Activated CD8-positive, alpha-beta memory T cell treated with anti-CD3 and anti-CD28 coated beads for 36 hours (primary cell): Measurements from ENCODE around the gene ABHD10. TPM values are rescaled to one million over a fixed set of nuclear protein-coding genes. Genes with fewer than 3 reads are reported as not detected.

Experiments
- CTCF ChIA-PET: fragments of 350-600 bp; sonication (Branson Sonifier 250); formaldehyde crosslinking; loops from one replicate; lab custom pipeline; 2021; ENCODE audit warnings: antibody characterized with exemption; lab: Charles Lee
- POLR2A ChIA-PET: fragments of 350-600 bp; sonication (Branson Sonifier 250); formaldehyde crosslinking; loops from one replicate; lab custom pipeline; 2021; ENCODE audit warnings: antibody characterized with exemption; lab: Charles Lee
- total RNA-seq, 2 experiments: library from RNA; stranded (reverse); gene quantifications; one replicate each; pipeline ENCODE4 v1.2.3, GENCODE V29; 2021

Gene ABHD10
- total RNA-seq, 2 experiments from 2014 or later: 49.0 to 56.6 TPM

DNA sequence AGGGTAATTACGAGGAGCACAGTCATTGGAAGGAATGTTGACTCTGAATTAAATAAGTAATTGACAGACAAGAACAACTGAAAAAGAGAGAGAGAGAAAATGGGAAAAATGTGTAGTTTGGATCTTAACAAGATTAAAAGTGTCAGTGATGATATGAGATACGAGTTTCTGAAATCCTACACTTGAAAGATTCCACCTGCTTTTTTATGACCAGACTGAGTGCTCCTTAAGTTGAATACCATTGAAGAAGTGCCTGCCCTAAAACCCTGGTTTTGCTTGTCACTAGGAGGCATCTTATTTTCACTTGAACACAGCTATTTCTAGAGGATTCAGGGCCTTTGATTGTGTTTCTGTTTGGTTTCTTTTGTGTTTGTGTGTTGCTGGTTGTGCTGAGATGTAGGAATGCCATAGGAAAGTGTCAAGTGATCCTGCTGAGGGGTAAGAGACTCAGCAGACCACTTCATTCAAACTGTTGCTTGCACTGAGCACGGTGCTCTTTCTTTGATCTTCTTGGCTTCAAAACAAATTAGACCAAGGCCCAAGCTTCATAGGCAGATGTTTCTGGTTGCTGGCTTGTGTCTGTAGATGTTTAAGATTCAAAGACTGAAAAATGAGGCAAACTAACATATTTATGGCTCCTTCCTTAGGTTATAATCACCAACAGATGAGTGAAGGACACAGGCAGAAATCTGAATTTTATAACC, 17.2 kb upstream of the ABHD10 start:
- POLR2A ChIA-PET: no interaction called here
- CTCF ChIA-PET: no interaction called here

DNA sequence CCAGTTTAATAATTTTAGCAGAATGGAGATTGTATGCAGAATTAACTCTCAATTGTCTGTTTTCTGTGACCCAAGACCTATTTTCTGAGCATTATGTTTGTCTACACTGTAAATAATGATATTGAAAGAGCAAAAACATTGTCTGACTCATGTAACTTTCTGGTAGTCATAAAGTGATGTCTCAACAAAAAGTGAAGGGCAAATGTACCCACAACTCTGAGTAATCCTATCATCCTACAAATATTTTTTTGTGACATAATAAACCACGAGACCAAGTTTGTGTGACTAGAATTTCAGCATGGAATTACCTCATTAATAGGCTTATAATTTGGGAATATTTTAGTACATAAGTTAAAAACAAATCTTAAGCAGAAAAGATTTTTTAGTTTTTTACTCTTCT, 15.4 kb upstream of the ABHD10 start:
- ChIA-PET CTCF (interaction anchor here (0.7 kb wide), 2 partner anchors 88 to 640 kb away, joined by 3 to 4 read pairs; no protein-coding TSS in a partner anchor), POLR2A (no interaction called here)

DNA sequence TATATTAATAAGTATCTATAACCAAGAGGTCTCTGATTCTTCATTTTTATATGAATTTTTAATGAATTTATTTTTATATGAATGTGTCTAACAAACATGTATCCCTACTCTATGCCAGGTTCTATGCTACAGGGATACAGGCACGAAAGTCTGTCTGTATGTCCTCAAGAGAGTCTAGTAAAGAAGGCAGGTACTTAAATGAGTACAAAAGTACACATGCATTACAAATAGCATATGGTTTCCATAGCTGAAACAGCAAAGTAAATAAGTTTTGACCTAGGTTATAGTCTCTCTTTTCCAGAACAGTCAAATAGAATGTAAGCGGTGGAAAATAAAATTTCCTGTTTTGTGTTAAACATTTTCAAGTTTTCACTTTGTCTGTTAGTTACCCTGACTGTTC, 13.3 kb upstream of the ABHD10 start:
- ChIA-PET POLR2A (no interaction called here), CTCF (interaction anchor here (1.3 to 3.7 kb wide), 4 partner anchors 13 to 249 kb away, joined by 3 to 31 read pairs (median 11); partner anchors contain the start of gene ABHD10)

DNA sequence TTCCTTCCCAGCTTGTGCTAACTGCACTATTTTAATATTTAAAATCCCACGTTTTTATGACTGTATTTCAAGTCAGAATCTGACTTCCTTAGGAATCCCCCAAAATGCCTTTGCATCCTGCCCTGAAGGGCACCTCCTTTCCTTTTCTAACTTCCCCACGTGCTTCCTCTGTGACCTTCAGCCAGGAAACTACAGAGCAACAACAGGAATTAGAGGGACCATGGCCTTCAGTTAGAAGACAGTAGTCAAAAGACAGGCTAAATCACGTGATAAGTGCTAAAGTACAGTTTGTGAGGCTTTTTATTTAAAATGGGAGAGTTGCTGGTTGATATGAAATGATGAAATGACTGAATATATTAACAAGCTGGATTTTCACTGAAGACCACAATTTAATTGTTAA, 11.8 kb upstream of the ABHD10 start:
- POLR2A ChIA-PET: no interaction called here
- CTCF ChIA-PET: interaction anchor here (0.7 to 3.7 kb wide), 12 partner anchors 11 to 298 kb away, joined by 3 to 31 read pairs (median 6); partner anchors contain the start of gene ABHD10

DNA sequence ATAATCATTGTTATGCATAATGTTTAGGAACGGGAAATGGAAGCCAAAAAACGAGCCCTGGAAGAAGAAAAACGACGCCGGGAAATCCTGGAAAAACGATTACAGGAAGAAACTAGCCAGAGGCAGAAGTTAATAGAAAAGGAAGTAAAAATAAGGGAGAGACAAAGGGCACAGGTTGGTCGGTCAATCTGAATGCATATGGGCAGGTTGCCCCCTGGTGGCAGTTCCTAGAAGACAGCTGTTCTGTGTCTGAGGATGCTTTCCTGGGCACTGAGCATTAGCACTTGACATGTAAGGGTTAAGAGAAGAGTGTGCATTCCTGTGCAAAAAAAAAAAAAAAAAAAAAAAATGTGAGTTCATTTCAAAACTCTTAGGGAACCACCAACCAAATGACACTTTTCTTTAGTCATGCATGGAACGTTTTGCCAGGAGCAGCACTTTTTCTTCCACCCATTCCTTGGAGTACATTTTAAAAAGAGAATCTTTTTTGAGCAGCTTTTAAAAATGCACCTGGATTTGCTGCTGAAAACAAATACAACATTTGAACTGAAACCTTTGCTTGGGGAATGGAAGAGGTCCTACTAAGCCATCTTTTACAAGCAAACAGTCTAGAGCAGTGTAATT, 11.1 kb upstream of the ABHD10 start:
- CTCF ChIA-PET: interaction anchor here (0.6 to 3.7 kb wide), 14 partner anchors 10 to 390 kb away, joined by 3 to 31 read pairs (median 4); partner anchors contain the start of gene ABHD10
- POLR2A ChIA-PET: no interaction called here

DNA sequence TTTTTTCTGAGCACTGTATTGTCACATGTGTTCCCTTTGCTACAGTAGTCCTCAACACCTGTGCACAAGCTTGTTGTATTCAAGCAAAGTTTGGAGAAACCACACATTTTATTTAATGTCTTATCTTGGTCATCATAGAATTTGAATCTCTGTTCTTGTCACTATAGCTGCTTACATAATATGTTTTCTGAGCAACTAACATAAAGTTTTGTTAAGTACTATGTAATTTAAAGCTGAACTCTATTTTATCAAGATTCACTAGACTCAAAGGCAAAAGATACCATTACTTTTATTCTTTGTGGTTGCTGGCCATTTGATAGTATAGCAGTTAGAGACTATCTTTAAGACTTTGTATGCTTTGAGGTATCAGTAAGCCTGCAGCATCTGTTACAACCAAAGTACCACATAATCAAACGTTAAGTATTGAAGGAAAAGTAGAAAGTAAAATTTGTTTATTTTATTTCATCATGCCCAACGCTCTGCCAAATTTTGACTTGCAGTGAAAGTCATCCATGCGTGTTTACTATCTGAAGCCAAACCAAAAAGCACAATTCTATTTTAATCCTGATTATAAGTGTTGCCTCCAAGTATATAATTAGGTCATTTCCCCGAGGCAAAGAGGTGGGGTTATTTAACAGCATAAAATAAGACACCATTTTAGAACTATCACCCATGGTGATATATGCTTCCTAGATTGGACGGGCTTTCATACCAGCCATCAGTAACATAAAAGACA, 10.3 kb upstream of the ABHD10 start:
- ChIA-PET POLR2A (no interaction called here), CTCF (interaction anchor here (0.6 to 3.7 kb wide), 14 partner anchors 9 to 391 kb away, joined by 3 to 31 read pairs (median 4); partner anchors contain the start of gene ABHD10)

DNA sequence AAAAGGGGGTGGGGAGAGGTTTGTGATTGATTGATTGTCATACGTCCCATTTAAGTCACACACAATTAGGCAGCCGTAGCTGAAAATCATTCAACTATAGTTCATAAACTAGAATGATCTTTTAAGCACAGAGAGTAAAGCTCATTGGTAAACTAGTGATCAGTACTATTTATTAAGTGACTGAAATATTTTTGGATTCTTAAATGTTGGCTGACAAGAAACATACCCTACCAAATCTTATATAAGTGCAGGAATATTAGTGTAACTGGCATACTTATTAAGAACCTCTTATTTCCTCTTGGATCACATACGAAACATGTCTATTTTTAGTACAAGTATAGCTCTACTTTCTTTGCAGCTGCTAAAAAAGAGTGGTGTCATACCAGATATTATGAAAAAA, 8.4 kb upstream of the ABHD10 start:
- POLR2A ChIA-PET: no interaction called here
- CTCF ChIA-PET: interaction anchor here (0.7 to 1.4 kb wide), 2 partner anchors 43 to 110 kb away, joined by 3 to 4 read pairs; no protein-coding TSS in a partner anchor

DNA sequence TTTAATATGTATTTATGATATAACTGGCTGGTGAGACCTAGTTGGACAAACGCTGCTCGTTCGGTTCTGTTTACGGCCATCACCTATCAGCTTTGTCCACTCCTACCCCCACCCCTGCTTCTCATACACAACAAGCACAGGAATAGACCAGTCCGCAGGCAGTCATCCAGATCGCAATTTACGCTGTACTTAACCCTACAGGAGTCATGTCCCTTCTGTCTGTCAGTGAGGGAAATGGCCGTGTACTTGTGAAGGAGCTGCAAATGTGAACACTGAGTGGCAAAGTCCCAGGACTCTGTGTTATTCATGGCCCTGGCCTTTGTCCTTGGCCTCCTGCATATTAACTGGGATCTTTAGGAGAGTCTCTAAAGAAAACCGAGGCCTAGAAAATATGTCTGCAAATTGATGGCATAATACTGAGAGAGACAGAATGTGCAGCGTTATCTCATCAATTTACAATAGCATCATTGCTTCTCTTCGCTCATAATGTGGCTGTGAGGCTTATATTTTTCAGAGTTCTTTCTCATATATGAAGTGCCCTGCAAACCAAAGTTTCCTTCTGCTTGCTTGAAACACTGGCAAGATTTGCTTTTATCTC, 7.2 kb upstream of the ABHD10 start:
- POLR2A ChIA-PET: no interaction called here
- CTCF ChIA-PET: interaction anchor here (0.6 kb wide), 1 partner anchor 354 kb away, joined by 3 read pairs; no protein-coding TSS in a partner anchor

DNA sequence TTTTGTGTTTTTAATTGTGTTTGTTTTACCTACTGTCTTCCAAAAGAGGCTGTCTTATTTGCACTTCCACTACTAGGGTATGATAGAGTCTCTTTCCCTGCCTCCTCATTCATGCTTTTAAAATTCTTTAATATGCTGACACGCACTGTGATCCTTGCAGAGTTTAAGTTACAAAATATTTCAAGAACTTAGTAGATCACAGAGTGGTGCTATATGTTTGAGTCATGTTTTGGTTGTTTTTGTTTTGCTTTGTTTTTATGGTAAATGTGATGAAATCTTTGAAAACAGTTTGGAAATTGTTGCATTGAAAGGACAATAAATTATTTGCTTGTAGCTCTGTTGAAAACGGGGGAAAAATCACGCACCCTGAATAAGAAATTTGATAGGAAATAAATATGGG, 5.9 kb upstream of the ABHD10 start:
- POLR2A ChIA-PET: no interaction called here
- CTCF ChIA-PET: no interaction called here

DNA sequence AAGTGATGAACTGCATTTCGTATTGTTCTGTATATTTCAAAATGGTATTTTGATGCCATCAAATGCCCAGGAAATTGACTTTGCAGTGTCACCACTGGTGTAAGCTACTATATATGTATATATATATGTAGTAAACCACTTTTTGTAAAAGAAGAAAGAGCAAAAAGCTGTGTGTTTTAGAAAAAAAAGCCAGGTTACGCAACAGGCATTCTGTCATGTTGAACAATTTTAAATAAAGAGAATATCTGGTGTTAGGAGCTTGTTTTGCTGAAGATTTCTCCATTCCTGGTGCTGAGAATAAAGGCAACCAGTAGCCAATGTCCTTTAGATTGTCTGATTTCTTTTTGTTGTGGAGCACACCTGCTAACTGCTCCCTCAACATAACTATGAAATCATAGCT, 3.7 kb upstream of the ABHD10 start:
- POLR2A ChIA-PET: no interaction called here

DNA sequence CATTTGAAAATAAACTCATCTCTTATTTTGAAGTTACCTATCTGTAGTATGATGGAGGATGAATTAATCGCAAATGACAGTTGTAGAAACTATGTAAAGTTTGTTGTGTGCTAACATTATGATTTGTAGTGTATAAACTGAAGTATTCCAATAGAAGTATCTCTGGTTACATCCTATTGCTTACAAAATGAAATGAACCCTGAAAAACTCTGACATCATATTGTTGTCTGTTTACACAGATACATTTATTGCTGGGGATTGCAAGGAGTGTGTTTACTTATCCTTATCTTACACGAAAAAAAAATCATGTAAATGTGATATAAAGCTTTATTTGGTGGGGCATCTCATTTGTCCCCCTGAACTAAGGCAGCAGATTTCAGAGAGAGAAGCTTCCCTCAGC, 2.6 kb upstream of the ABHD10 start:
- ChIA-PET POLR2A (no interaction called here), CTCF (interaction anchor here (0.7 to 0.9 kb wide), 2 partner anchors 19 to 258 kb away, joined by 3 to 4 read pairs; no protein-coding TSS in a partner anchor)

More for the DNA sequence above, 3.7 kb upstream of the ABHD10 start:
- CTCF ChIA-PET: interaction anchor here (1.3 kb wide), 1 partner anchor 306 kb away, joined by 3 read pairs; no protein-coding TSS in a partner anchor

DNA sequence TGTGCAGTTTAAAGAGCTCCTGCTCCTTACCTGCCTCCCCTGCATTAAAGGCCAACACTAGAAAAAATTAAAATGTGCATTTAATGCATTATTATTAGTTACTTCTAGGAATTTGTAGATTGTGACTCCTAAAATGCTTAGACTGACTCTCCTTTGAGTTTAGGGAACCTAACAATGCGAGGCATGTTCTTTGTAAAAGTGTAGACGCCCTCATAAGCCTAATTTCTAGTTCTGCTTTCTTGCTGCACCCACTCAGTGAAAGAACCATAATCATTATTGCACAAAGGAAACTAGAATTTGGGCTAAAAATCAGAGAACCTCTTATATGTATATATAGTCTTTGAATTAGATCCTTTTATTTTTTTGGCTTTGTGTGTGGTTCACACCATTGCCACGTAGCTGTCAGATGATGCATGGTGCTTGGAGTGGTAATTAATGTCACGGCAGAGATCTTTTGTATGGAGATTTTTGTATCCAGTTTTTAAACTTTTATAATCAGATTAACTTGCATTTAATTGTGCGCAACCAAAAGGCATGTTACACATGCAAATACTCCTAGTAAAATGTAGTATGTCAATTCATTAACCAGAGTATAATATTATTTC, 710 bp downstream of the ABHD10 start:
- ChIA-PET CTCF (interaction anchor here (1.0 to 1.5 kb wide), 10 partner anchors 10 to 338 kb away, joined by 3 to 10 read pairs (median 4); partner anchors contain the start of gene PHLDB2), POLR2A (interaction anchor here (0.5 to 1.9 kb wide), 9 partner anchors 10 to 388 kb away, joined by 3 to 10 read pairs (median 4); no protein-coding TSS in a partner anchor)

DNA sequence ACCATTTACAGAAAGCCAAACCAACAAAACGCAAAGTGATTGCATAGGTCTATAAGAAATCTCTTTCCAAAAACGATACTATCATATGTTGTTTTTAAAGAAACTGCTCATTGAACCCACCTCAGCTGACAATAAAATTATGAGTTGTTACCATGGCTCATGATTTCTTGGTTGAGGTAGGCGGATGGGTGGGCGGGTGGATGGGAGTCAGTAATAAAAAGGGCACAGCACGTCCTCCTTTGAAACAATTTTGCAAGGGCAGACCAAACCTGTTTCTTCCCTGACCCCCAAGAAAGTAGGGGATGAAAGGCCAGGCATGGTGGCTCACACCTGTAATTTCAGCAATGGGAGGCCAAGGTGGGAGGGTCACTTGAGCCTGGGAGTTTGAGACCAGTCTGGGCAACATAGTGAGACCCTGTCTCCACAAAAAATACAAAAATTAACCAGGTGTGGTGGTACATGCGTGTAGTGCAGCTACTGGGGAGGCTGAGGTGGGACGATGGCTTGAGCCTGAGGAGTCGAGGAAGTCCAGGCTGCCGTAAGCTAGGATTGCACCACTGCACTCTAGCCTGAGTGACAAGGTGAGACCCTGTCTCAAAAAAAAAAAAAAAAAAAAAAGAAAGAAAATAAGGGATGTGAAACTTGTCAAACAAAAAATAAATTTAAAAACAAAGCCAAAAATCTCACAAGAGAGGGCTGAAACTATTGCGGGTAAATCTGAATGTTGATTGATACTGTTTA, 2.1 kb downstream of the ABHD10 start:
- ChIA-PET CTCF (interaction anchor here (0.6 to 1.3 kb wide), 4 partner anchors 8 to 428 kb away, joined by 3 to 4 read pairs (median 3); no protein-coding TSS in a partner anchor), POLR2A (interaction anchor here (1.7 kb wide), 1 partner anchor 8 kb away, joined by 4 read pairs; no protein-coding TSS in a partner anchor)

DNA sequence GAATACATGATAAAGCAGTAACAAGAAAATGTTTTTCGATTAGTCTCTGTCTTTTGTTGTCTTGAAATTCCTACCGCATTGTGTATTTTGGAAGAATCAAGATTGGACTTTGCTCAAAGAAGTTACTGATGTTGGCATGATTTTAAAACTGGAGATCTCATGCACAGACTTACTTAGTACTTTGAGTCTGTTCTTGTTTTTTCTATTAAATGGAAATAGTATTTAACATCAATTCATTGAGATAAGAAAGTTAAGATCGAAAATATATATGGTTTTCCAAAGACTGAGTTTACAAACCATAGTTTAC, 2.6 kb downstream of the ABHD10 start:
- ChIA-PET POLR2A (no interaction called here), CTCF (no interaction called here)

DNA sequence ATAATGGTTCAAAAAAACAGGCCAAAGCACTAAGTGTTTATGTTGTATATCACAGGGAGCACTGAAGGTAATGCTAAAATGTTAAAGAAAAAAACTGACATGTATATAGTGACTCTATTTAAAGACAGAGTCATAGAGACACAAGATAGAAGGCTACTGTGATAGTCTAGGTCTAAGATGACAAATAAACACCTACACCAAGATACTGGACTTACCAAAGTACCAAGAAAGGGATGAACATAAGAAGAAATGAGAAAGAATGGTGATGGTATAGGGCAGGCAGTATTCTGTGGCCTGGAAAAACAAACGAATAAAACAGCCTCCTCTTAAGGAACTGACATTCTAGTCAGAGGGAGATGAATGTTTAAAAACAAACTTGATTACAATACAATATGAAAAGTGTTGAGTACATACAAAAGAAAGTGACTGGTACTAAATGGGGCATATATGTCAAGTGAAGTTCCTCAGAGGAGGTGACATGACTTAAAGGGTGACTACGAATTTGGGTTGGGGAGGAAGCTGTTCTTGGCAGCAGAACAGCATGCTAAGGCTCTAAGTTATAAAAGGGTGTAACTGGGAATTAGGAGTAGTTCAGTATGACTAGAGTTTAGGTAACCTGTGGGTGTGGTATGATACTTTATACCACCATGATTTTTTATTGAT, 5.9 kb downstream of the ABHD10 start:
- POLR2A ChIA-PET: no interaction called here

DNA sequence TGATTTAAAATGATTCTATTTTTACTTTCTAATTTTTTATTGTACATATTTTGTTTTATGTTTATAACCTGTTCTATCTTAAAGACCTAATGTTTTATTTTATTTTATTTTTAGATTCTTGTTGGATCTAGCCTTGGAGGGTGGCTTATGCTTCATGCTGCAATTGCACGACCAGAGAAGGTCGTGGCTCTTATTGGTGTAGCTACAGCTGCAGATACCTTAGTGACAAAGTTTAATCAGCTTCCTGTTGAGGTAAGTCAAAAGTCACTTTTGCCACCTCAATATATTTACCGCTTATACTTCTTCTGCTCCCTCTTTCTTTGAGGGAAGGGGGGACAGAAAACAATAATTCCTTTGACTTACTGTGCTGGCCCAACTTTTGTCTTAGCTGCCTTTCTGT, 8.0 kb downstream of the ABHD10 start:
- CTCF ChIA-PET: interaction anchor here (0.9 to 4.0 kb wide), 2 partner anchors 15 to 26 kb away, joined by 3 to 33 read pairs; no protein-coding TSS in a partner anchor
- POLR2A ChIA-PET: no interaction called here

More for the DNA sequence above, 5.9 kb downstream of the ABHD10 start:
- CTCF ChIA-PET: interaction anchor here (1.1 to 1.2 kb wide), 2 partner anchors 10 to 29 kb away, joined by 4 to 5 read pairs; no protein-coding TSS in a partner anchor
